Measurements from ENCODE around the gene SIPA1L3. TPM values are rescaled to one million over a fixed set of nuclear protein-coding genes. Genes with fewer than 3 reads are reported as not detected.

SIPA1L3 gene
- total RNA-seq, 1 donor from 2014 or later, result 66.7 TPM

DNA sequence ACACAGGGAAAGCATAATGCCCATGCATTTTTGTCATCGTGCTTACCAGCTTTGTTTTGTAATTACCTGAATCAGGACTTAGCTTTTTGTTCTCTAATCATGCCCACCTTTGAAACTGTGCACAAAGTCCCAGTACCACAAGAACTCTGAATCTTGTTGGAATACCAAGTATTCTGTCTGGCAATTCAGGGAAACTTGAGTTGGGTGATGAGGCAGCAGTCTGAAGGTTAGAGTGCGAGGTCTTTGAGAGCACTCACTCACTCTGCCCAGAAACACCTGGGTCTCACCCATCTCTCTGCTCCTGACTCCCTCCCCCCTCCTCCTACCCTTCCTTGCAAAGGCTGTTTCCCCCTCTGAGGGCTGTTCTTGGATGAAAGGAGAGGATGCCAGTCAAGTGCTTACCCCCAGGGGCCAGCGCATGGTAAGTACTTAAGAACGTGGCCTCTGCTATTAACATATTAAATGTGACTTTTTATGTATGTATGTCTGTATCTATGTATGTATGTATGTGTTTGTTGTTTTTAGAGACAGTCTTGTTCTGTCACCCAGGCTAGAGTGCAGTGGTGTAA, 22.4 kb downstream of the SIPA1L3 start:
- no peak overlapping the region for H3K4me3 ChIP-seq (ENCODE audit: low read depth, low read length)
- DNase-seq (ENCODE audit: low read depth), result no peak
- TF ChIP-seq, protein P1, sequence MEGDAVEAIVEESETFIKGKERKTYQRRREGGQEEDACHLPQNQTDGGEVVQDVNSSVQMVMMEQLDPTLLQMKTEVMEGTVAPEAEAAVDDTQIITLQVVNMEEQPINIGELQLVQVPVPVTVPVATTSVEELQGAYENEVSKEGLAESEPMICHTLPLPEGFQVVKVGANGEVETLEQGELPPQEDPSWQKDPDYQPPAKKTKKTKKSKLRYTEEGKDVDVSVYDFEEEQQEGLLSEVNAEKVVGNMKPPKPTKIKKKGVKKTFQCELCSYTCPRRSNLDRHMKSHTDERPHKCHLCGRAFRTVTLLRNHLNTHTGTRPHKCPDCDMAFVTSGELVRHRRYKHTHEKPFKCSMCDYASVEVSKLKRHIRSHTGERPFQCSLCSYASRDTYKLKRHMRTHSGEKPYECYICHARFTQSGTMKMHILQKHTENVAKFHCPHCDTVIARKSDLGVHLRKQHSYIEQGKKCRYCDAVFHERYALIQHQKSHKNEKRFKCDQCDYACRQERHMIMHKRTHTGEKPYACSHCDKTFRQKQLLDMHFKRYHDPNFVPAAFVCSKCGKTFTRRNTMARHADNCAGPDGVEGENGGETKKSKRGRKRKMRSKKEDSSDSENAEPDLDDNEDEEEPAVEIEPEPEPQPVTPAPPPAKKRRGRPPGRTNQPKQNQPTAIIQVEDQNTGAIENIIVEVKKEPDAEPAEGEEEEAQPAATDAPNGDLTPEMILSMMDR (conservative IDR thresholded peaks at IDR 0.05; ENCODE audit: low read depth, low read length), result no peak

DNA sequence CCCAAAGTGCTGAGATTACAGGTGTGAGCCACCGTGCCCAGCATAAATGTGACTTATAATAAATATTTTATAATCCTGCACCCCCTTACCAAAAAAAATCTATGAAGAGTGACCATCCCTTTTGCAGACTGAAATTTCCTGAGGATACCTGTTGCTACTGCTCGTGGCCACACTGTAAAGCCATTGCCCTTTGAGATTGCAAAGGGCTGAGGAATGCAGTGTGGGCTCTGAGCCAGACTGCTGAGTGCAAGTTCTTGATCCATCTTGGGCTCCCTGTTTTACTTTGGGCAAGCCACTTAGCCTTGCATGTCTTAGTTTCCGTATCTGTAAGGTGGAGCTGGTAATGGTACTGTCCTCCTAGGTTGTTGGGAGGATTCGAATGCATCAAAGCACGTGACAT, 23.4 kb downstream of the SIPA1L3 start:
- TF ChIP-seq, protein P1 (conservative IDR thresholded peaks at IDR 0.05; ENCODE audit: low read depth, low read length), result no peak
- no peak for DNase-seq (ENCODE audit: low read depth)
- no peak overlapping the region for H3K4me3 ChIP-seq (ENCODE audit: low read depth, low read length)

DNA sequence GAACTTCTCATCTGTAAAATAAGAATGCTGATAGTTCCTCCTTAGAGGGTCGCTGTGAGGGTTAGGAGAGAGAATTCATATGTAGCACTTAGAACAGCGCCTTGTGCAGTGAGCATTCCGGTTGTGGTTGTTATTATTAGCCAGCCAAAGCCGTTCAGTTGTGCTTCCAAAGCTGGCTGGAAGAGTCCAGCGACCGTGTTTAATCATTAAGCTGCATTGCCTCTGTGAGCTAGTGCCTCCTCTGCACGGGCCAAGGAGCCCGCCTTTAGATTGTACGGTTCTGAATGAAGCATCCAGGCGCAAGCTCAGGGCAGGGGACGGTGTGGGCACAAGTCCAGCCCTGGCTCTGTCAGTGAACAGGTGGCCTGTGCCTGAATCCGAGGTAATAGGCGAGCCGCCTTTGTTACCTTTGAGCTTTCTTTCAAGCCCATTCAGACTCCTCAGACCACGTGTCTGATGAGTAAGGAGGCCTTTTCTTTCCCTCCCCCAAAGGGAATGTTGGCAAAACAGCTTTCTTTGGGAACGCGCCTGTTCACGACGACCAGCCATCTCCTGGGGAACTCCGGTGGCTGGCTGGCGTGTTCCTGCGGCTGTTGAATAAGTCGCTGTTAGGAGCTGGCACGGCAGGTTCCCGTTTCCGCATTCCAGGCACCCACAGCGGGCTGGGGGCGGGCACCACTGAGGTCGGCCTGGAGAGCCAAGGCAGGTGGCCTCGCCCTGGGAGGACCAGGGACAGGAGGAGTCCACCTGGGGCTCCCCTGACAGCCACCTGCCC, 25.1 kb downstream of the SIPA1L3 start:
- peak overlapping the region; percentile 60 for H3K4me3 ChIP-seq (ENCODE audit: low read depth, low read length)
- peak; percentile 91 for DNase-seq (ENCODE audit: low read depth)
- TF ChIP-seq, protein P1 (conservative IDR thresholded peaks at IDR 0.05; ENCODE audit: low read depth, low read length), result no peak

DNA sequence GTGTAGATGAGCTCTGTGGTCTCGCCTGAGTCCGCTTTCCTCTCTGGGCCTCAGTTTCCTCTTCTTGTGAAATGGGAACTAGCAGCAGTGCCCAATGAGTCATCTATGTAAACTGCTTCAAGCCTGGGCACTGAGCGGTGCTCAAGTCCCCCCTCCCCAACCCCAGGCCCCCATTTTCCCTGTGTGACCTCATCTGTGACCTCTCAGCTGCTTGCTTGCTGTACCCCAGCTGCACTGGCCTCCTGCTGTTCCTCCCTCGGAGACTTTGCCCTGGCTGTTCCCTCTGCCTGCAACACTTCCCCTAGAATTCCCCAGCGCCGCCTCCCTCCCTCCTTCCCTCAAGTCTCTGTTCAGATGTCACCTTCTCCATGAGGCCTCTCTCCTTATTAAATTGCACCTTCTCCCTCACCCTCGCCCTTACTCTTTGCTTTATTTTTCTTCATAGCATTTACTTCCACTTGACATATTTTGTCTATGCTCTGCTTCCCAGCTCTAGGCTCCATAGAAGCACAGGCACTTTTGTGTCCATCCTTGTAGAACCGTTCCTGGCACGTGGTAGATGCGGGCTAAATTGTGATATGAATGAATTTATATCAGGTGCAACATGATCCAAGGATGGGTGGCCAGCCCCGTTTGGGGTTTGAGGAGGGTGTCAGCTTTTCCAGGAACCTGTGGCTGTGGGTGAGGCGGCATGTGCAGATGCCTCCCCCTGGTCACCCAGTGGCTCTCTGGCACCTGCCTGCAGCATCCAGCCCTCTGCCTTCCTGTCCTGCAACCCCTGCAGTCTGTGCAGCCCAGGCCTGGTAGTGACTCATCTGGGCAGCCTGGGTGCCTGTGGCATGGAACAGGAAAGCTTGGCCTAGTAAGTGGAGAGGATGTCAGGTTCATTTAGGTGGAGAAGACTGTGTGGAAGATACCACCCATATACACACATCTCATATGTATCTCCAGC, 26.3 kb downstream of the SIPA1L3 start:
- TF ChIP-seq, protein P1 (conservative IDR thresholded peaks at IDR 0.05; ENCODE audit: low read depth, low read length), result no peak
- peak overlapping the region; percentile 60 for H3K4me3 ChIP-seq (ENCODE audit: low read depth, low read length)
- DNase-seq (ENCODE audit: low read depth), result peak; percentile 56

DNA sequence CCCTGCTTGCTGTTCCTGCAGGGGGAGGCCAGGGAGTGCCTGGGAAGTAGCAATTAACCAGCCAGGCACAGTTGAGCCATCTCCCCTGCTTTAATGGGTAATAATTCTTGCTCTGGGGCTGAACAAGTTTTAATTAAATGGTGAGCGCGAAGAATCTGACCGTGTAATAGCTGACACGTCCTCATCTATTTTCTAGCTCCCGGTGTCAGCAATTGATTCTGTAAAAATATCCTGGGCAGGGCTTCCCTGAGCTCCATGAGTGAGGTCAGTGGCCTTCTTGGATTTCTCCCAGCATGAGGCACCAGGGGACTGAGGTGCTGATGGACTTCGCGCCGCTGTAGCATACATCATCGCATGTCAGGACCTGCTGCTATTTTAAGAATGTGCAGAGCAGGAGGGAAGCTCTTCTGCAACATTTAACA, 26.9 kb downstream of the SIPA1L3 start:
- TF ChIP-seq, protein P1 (conservative IDR thresholded peaks at IDR 0.05; ENCODE audit: low read depth, low read length), result no peak
- H3K4me3 ChIP-seq (ENCODE audit: low read depth, low read length), result peak overlapping the region; percentile 60
- peak; percentile 73 for DNase-seq (ENCODE audit: low read depth)

DNA sequence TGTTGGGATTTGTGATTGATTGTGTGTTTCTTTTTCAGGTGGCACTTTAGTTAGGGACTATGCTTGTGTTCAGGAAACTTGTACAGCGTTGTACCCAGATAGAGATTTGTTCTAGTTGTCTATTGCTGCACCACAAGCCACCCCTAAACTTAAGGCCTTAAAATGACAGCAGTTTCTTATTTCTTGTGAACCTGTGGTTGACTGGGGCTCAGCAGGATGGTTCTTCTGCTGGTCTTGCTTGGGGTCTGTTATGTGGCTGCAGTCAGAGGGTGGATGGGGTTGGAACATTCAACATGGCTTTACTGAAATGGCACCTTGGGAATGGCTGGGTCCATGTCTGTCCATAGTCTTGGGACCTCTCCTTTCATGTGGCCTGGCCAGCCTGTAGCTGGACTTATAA, 28.3 kb downstream of the SIPA1L3 start:
- no peak overlapping the region for H3K4me3 ChIP-seq (ENCODE audit: low read depth, low read length)
- no peak for DNase-seq (ENCODE audit: low read depth)
- TF ChIP-seq, protein P1 (conservative IDR thresholded peaks at IDR 0.05; ENCODE audit: low read depth, low read length), result no peak

Measured in epithelial cell of proximal tubule (primary cell).